Smooth muscle cell (in vitro differentiated cells): ENCODE data around the gene PDE2A. TPM values are rescaled to one million over a fixed set of nuclear protein-coding genes. Genes with fewer than 3 reads are reported as not detected.

ENCODE experiments used
- DNase-seq: peaks from one replicate; lab custom pipeline; 2025; ENCODE audit not compliant: unreplicated experiment; lab: John Stamatoyannopoulos, UW
- H2AFZ ChIP-seq: fragments of 200-600 bp; sonication (generic); 2 replicates; pipeline ENCODE4 v1.6.0; 2016; ENCODE audit warnings: antibody characterized with exemption, low read depth, mild to moderate bottlenecking
- H3F3A ChIP-seq: fragments of 200-600 bp; sonication (generic); 2 replicates; pipeline ENCODE4 v1.6.0; 2017; ENCODE audit warnings: antibody characterized with exemption, low read depth
- H3K27ac ChIP-seq: fragments of 200-600 bp; sonication (generic); 2 replicates; pipeline ENCODE4 v1.5.1; 2016; ENCODE audit warnings: low read depth, mild to moderate bottlenecking
- H3K27me3 ChIP-seq: fragments of 200-600 bp; sonication (generic); 2 replicates; pipeline ENCODE4 v1.6.1; 2016; ENCODE audit warnings: low read depth, mild to moderate bottlenecking
- H3K36me3 ChIP-seq: fragments of 200-600 bp; sonication (generic); 2 replicates; pipeline ENCODE4 v1.5.1; 2016; ENCODE audit warnings: low read depth
- H3K4me1 ChIP-seq: fragments of 200-600 bp; sonication (generic); 2 replicates; pipeline ENCODE4 v1.5.1; 2016; ENCODE audit warnings: low read depth
- H3K4me2 ChIP-seq: fragments of 200-600 bp; sonication (generic); 2 replicates; pipeline ENCODE4 v1.6.0; 2016; ENCODE audit warnings: mild to moderate bottlenecking
- H3K4me3 ChIP-seq: fragments of 200-600 bp; sonication (generic); 2 replicates; pipeline ENCODE4 v1.5.1; 2016; ENCODE audit warnings: mild to moderate bottlenecking
- H3K79me2 ChIP-seq: fragments of 200-600 bp; sonication (generic); 2 replicates; pipeline ENCODE4 v1.6.0; 2016; ENCODE audit warnings: low read depth, mild to moderate bottlenecking
- H3K9ac ChIP-seq: fragments of 200-600 bp; sonication (generic); 2 replicates; pipeline ENCODE4 v1.6.0; 2016; ENCODE audit warnings: low read depth
- H3K9me3 ChIP-seq: fragments of 200-600 bp; sonication (generic); replicated peaks from 2 replicates; pipeline ENCODE4 v1.5.1; 2016; ENCODE audit warnings: low read depth
- H4K20me1 ChIP-seq: fragments of 200-600 bp; sonication (generic); 2 replicates; pipeline ENCODE4 v1.6.0; 2016; ENCODE audit warnings: low read depth
- WGBS: methylation state at CpG from one replicate; pipeline ENCODE4 v1.1.7; 2016; ENCODE audit warnings: low lambda C conversion rate; 5-methylcytosine and 5-hydroxymethylcytosine counted together
- polyA plus RNA-seq: library from polyadenylated mRNA; unstranded; fragments of >200 nt; fragmentation: Nextera tagmentation; extraction: Ambion mirVana; gene quantifications from 2 replicates; pipeline ENCODE4 v1.2.1, GENCODE V29; 2016
- total RNA-seq: library from RNA; depleted of rRNA; stranded (reverse); fragments of >200 nt; gene quantifications from 2 replicates; pipeline ENCODE4 v1.2.3, GENCODE V29; 2014
- TF ChIP-seq, protein P1 (sequence below): fragments of 200-600 bp; sonication (generic); IDR thresholded peaks from 2 replicates; pipeline ENCODE4 v1.5.1; 2017; ENCODE audit warnings: borderline replicate concordance, mild to moderate bottlenecking, antibody characterized with exemption; ENCODE audit not compliant: insufficient read depth, poor library complexity, severe bottlenecking

Gene PDE2A
- total and polyA plus RNA-seq, 2 experiments from 2014 or later, result 1.0 TPM; not detected in 1

DNA sequence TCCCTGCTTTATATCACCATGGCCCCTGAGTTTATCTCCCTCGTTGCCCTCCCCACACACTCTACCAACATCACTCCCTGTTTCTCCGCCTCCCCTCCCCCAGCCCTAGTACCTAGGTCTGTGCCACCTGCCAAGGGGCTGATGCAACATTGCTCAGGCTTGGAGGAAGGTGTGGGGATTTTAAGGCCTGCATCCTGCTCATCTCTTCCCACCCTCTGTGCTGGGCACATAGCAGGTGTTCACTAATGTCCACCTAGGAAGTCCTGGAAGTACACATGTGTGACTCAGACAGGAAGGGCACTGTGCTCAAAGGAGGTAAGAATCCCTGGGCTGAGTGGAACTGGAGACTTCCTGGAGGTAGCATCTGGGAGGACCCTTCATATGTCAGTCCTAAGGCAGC lies 37.0 kb downstream of the PDE2A start:
- no peak overlapping the region for H3K9ac ChIP-seq
- no peaks in the 10 kb centered on the region for H3K79me2 ChIP-seq
- peaks cover 45% of the 10 kb centered on the region for H3K27me3 ChIP-seq
- H3K4me3 ChIP-seq, result no peak overlapping the region
- no peaks in the 10 kb centered on the region for H3F3A ChIP-seq
- H3K4me2 ChIP-seq, result no peak overlapping the region
- WGBS, result 93% methylated on average over 2 of the region's 2 CpGs
- DNase-seq, result no peak
- no peak overlapping the region for H2AFZ ChIP-seq
- H3K36me3 ChIP-seq, result no peaks in the 10 kb centered on the region
- no peaks in the 10 kb centered on the region for H4K20me1 ChIP-seq
- TF ChIP-seq, protein P1, sequence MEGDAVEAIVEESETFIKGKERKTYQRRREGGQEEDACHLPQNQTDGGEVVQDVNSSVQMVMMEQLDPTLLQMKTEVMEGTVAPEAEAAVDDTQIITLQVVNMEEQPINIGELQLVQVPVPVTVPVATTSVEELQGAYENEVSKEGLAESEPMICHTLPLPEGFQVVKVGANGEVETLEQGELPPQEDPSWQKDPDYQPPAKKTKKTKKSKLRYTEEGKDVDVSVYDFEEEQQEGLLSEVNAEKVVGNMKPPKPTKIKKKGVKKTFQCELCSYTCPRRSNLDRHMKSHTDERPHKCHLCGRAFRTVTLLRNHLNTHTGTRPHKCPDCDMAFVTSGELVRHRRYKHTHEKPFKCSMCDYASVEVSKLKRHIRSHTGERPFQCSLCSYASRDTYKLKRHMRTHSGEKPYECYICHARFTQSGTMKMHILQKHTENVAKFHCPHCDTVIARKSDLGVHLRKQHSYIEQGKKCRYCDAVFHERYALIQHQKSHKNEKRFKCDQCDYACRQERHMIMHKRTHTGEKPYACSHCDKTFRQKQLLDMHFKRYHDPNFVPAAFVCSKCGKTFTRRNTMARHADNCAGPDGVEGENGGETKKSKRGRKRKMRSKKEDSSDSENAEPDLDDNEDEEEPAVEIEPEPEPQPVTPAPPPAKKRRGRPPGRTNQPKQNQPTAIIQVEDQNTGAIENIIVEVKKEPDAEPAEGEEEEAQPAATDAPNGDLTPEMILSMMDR, result no peak
- H3K4me1 ChIP-seq, result no peaks in the 10 kb centered on the region
- H3K9me3 ChIP-seq, result no peaks in the 10 kb centered on the region
- H3K27ac ChIP-seq, result no peak overlapping the region

DNA sequence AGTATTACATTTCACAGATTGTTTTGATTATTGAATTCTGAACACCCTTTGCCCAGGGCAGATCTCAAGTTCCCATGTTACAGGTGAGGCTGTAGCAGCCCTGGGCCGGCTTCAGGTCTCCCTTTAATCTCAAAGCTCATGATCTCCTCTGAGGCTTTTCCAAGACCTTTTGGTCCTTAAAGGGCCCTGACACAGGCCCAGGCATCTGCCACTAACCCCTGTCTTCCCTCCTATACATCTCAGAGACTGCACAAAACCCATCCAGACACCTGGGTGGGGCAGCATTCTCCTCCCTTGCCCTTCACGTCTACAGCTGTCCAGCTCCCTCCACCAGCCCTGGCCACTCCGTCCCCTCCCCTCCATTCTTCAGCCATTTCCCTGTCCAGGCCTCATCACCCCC lies 37.8 kb downstream of the PDE2A start:
- Histone ChIP-seq H2AFZ (no peak overlapping the region), H3K79me2 (no peaks in the 10 kb centered on the region), H3K9ac (no peak overlapping the region), H3K36me3 (no peaks in the 10 kb centered on the region), H3K4me2 (no peak overlapping the region), H3K4me3 (no peak overlapping the region), H3F3A (no peaks in the 10 kb centered on the region), H3K27me3 (peaks cover 37% of the 10 kb centered on the region), H3K9me3 (no peaks in the 10 kb centered on the region), H3K27ac (no peak overlapping the region), H3K4me1 (no peaks in the 10 kb centered on the region), H4K20me1 (no peaks in the 10 kb centered on the region)
- TF ChIP-seq, protein P1, result no peak
- DNase-seq, result no peak
- WGBS, result 91% methylated on average over 3 of the region's 3 CpGs

DNA sequence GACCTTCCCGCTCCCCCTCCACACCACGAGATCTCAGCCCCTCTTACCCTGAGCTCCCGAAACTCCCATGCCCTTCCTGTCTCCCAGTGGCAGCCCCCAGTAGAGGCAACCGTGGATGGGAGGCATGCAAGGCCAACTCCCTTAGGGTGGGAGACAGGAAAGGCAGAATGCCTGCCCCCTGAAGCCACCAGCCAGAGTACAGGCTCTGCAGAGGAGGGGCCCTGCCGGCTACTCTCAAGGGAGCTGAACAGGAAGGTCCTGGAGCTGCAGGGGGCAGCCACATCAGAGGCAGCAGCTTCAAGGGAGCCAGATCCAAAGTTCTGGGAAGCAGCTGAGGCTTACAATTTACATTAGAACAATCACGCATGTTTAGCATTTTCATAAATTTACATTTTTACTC lies 38.3 kb downstream of the PDE2A start:
- Histone ChIP-seq H2AFZ (no peak overlapping the region), H3K79me2 (no peaks in the 10 kb centered on the region), H3K36me3 (no peaks in the 10 kb centered on the region), H3F3A (no peaks in the 10 kb centered on the region), H4K20me1 (no peaks in the 10 kb centered on the region), H3K27me3 (peaks cover 33% of the 10 kb centered on the region), H3K9ac (no peak overlapping the region), H3K4me3 (no peak overlapping the region), H3K9me3 (no peaks in the 10 kb centered on the region), H3K4me1 (no peaks in the 10 kb centered on the region), H3K4me2 (no peak overlapping the region), H3K27ac (no peak overlapping the region)
- WGBS, result 64% methylated on average over 6 of the region's 6 CpGs
- TF ChIP-seq, protein P1, result no peak
- DNase-seq, result no peak

DNA sequence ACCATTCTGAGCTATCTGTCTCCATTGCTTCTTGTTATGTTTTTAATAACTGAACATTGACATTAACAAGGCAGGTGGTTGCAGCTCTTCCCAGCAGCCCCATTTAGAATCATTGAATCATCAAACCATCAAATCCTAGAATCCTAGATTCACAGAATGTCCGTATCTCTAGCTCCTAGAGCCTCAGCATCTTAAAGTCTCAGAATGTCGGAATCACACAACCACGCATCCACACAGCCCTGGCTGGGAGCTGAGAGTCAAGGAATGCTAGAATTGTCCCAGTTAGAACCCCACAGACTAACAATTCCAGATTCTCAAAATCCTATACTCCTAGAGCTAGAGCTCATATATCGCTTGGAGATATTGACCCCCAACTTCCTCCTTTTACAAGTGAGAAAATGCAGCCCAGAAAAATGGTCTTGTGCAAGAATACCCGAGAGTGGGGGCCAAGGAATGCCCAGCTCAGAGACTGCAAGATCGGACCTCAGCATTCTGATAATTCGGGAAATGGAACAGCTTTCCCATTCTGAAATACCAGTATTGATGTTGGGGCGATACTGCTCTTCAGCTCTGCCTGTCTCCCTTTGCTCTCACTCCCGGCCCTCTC lies 38.8 kb downstream of the PDE2A start:
- no peaks in the 10 kb centered on the region for H4K20me1 ChIP-seq
- H3K27ac ChIP-seq, result no peak overlapping the region
- H2AFZ ChIP-seq, result no peak overlapping the region
- TF ChIP-seq, protein P1, result no peak
- 91% methylated on average over 9 of the region's 9 CpGs for WGBS
- no peaks in the 10 kb centered on the region for H3K79me2 ChIP-seq
- no peaks in the 10 kb centered on the region for H3K36me3 ChIP-seq
- no peaks in the 10 kb centered on the region for H3K9me3 ChIP-seq
- H3K9ac ChIP-seq, result no peak overlapping the region
- H3F3A ChIP-seq, result no peaks in the 10 kb centered on the region
- H3K4me2 ChIP-seq, result no peak overlapping the region
- no peak for DNase-seq
- H3K27me3 ChIP-seq, result peaks cover 28% of the 10 kb centered on the region
- no peaks in the 10 kb centered on the region for H3K4me1 ChIP-seq
- no peak overlapping the region for H3K4me3 ChIP-seq
